ENCODE data around the gene GCK.

Gene GCK

GRCh38 chr7:44220358-44221112 lies 31.3 kb upstream of the GCK start:
- Histone ChIP-seq H3K9me3 (ENCODE audit: insufficient read depth, low read depth, low read length) (no peaks in the 10 kb centered on the region), H3K9ac (ENCODE audit: low read depth, low read length) (no peak overlapping the region), H3K4me3 (ENCODE audit: low read length) (no peak overlapping the region), H3K27me3 (ENCODE audit: insufficient read depth, low read length) (no peaks in the 10 kb centered on the region), H3K36me3 (ENCODE audit: insufficient read depth, low read depth, low read length) (no peaks in the 10 kb centered on the region), H3K4me1 (ENCODE audit: insufficient read depth, low read length) (peaks cover 10% of the 10 kb centered on the region; the same call in 1 of the 2 replicates), H3K27ac (ENCODE audit: low read length) (no peak overlapping the region)

GRCh38 chr7:44220046-44220357 lies 30.8 kb upstream of the GCK start:
- no peak overlapping the region for H3K27ac ChIP-seq (ENCODE audit: low read length)
- H3K4me1 ChIP-seq (ENCODE audit: insufficient read depth, low read length), result peaks cover 10% of the 10 kb centered on the region; the same call in 1 of the 2 replicates
- H3K9ac ChIP-seq (ENCODE audit: low read depth, low read length), result no peak overlapping the region
- no peaks in the 10 kb centered on the region for H3K36me3 ChIP-seq (ENCODE audit: insufficient read depth, low read depth, low read length)
- no peaks in the 10 kb centered on the region for H3K27me3 ChIP-seq (ENCODE audit: insufficient read depth, low read length)
- H3K4me3 ChIP-seq (ENCODE audit: low read length), result no peak overlapping the region
- no peaks in the 10 kb centered on the region for H3K9me3 ChIP-seq (ENCODE audit: insufficient read depth, low read depth, low read length)

GRCh38 chr7:44219371-44220045 lies 30.3 kb upstream of the GCK start:
- H3K27me3 ChIP-seq (ENCODE audit: insufficient read depth, low read length), result no peaks in the 10 kb centered on the region
- peaks cover 12% of the 10 kb centered on the region; the same call in 1 of the 2 replicates for H3K4me1 ChIP-seq (ENCODE audit: insufficient read depth, low read length)
- H3K36me3 ChIP-seq (ENCODE audit: insufficient read depth, low read depth, low read length), result no peaks in the 10 kb centered on the region
- H3K9me3 ChIP-seq (ENCODE audit: insufficient read depth, low read depth, low read length), result no peaks in the 10 kb centered on the region
- no peak overlapping the region for H3K27ac ChIP-seq (ENCODE audit: low read length)
- H3K9ac ChIP-seq (ENCODE audit: low read depth, low read length), result no peak overlapping the region
- no peak overlapping the region for H3K4me3 ChIP-seq (ENCODE audit: low read length)

- Histone ChIP-seq H3K36me3 (ENCODE audit: insufficient read depth, low read depth, low read length) (0 out of 2 replicates have a peak, but pooled peaks cover 1% of the 10 kb centered on the region), H3K9ac (ENCODE audit: low read depth, low read length) (peak overlapping the region; percentile 36; the same call in 1 of the 2 replicates), H3K27me3 (ENCODE audit: insufficient read depth, low read length) (no peaks in the 10 kb centered on the region), H3K4me3 (ENCODE audit: low read length) (peak overlapping the region; percentile 17; the same call in 1 of the 2 replicates), H3K4me1 (ENCODE audit: insufficient read depth, low read length) (peaks cover 17% of the 10 kb centered on the region; the same call in 1 of the 2 replicates), H3K27ac (ENCODE audit: low read length) (no peak overlapping the region), H3K9me3 (ENCODE audit: insufficient read depth, low read depth, low read length) (no peaks in the 10 kb centered on the region)
Measured at GRCh38 chr7:44218418-44219201, 29.4 kb upstream of the GCK start.

- Histone ChIP-seq H3K4me3 (ENCODE audit: low read length) (peak overlapping the region; percentile 17; the same call in 1 of the 2 replicates), H3K4me1 (ENCODE audit: insufficient read depth, low read length) (peaks cover 17% of the 10 kb centered on the region; the same call in 1 of the 2 replicates), H3K9me3 (ENCODE audit: insufficient read depth, low read depth, low read length) (no peaks in the 10 kb centered on the region), H3K27me3 (ENCODE audit: insufficient read depth, low read length) (no peaks in the 10 kb centered on the region), H3K27ac (ENCODE audit: low read length) (no peak overlapping the region), H3K9ac (ENCODE audit: low read depth, low read length) (peak overlapping the region; percentile 36; the same call in 1 of the 2 replicates), H3K36me3 (ENCODE audit: insufficient read depth, low read depth, low read length) (peaks cover 8% of the 10 kb centered on the region)
Measured at GRCh38 chr7:44217852-44218402, 28.7 kb upstream of the GCK start.

GRCh38 chr7:44217223-44217714 lies 28.0 kb upstream of the GCK start:
- H3K4me3 ChIP-seq (ENCODE audit: low read length), result no peak overlapping the region
- no peak overlapping the region for H3K27ac ChIP-seq (ENCODE audit: low read length)
- no peaks in the 10 kb centered on the region for H3K9me3 ChIP-seq (ENCODE audit: insufficient read depth, low read depth, low read length)
- no peak overlapping the region for H3K9ac ChIP-seq (ENCODE audit: low read depth, low read length)
- H3K27me3 ChIP-seq (ENCODE audit: insufficient read depth, low read length), result no peaks in the 10 kb centered on the region
- H3K4me1 ChIP-seq (ENCODE audit: insufficient read depth, low read length), result peaks cover 17% of the 10 kb centered on the region; the same call in 1 of the 2 replicates
- peaks cover 14% of the 10 kb centered on the region for H3K36me3 ChIP-seq (ENCODE audit: insufficient read depth, low read depth, low read length)

- Histone ChIP-seq H3K9ac (ENCODE audit: low read depth, low read length) (no peak overlapping the region), H3K36me3 (ENCODE audit: insufficient read depth, low read depth, low read length) (peaks cover 20% of the 10 kb centered on the region), H3K9me3 (ENCODE audit: insufficient read depth, low read depth, low read length) (no peaks in the 10 kb centered on the region), H3K27ac (ENCODE audit: low read length) (no peak overlapping the region), H3K27me3 (ENCODE audit: insufficient read depth, low read length) (no peaks in the 10 kb centered on the region), H3K4me3 (ENCODE audit: low read length) (no peak overlapping the region), H3K4me1 (ENCODE audit: insufficient read depth, low read length) (peaks cover 17% of the 10 kb centered on the region; the same call in 1 of the 2 replicates)
Measured at GRCh38 chr7:44216521-44217222, 27.4 kb upstream of the GCK start.

- Histone ChIP-seq H3K27ac (ENCODE audit: low read length) (no peak overlapping the region), H3K36me3 (ENCODE audit: insufficient read depth, low read depth, low read length) (peaks cover 27% of the 10 kb centered on the region), H3K27me3 (ENCODE audit: insufficient read depth, low read length) (no peaks in the 10 kb centered on the region), H3K4me1 (ENCODE audit: insufficient read depth, low read length) (peaks cover 17% of the 10 kb centered on the region; the same call in 1 of the 2 replicates), H3K9ac (ENCODE audit: low read depth, low read length) (no peak overlapping the region), H3K4me3 (ENCODE audit: low read length) (no peak overlapping the region), H3K9me3 (ENCODE audit: insufficient read depth, low read depth, low read length) (no peaks in the 10 kb centered on the region)
Measured at GRCh38 chr7:44216019-44216418, 26.8 kb upstream of the GCK start.

- H3K4me3 ChIP-seq (ENCODE audit: low read length), result no peak overlapping the region
- no peak overlapping the region for H3K9ac ChIP-seq (ENCODE audit: low read depth, low read length)
- H3K9me3 ChIP-seq (ENCODE audit: insufficient read depth, low read depth, low read length), result no peaks in the 10 kb centered on the region
- peaks cover 32% of the 10 kb centered on the region for H3K36me3 ChIP-seq (ENCODE audit: insufficient read depth, low read depth, low read length)
- H3K4me1 ChIP-seq (ENCODE audit: insufficient read depth, low read length), result peaks cover 17% of the 10 kb centered on the region; the same call in 1 of the 2 replicates
- no peak overlapping the region for H3K27ac ChIP-seq (ENCODE audit: low read length)
- no peaks in the 10 kb centered on the region for H3K27me3 ChIP-seq (ENCODE audit: insufficient read depth, low read length)
Measured at GRCh38 chr7:44215531-44215930, 26.3 kb upstream of the GCK start.

- no peak overlapping the region for H3K4me3 ChIP-seq (ENCODE audit: low read length)
- H3K36me3 ChIP-seq (ENCODE audit: insufficient read depth, low read depth, low read length), result peaks cover 48% of the 10 kb centered on the region
- peak overlapping the region; percentile 51 for H3K9ac ChIP-seq (ENCODE audit: low read depth, low read length)
- H3K27me3 ChIP-seq (ENCODE audit: insufficient read depth, low read length), result no peaks in the 10 kb centered on the region
- H3K9me3 ChIP-seq (ENCODE audit: insufficient read depth, low read depth, low read length), result no peaks in the 10 kb centered on the region
- H3K4me1 ChIP-seq (ENCODE audit: insufficient read depth, low read length), result peaks cover 17% of the 10 kb centered on the region; the same call in 1 of the 2 replicates
- H3K27ac ChIP-seq (ENCODE audit: low read length), result no peak overlapping the region
Measured at GRCh38 chr7:44213877-44214388, 24.7 kb upstream of the GCK start.
